CD4-positive, alpha-beta T cell treated with Interleukin-17A for 4 hours (primary cell): ENCODE results near the gene NR1I3.

Source experiments
- DNase-seq: peaks from one replicate; pipeline ENCODE4 v3.0.0-alpha.2; 2020; ENCODE audit warnings: mixed read lengths

Gene NR1I3

GRCh38 chr1:161193561-161194235, 44.3 kb downstream of the NR1I3 start:
- no peak for DNase-seq

- DNase-seq, result peak; percentile 80
Observed at GRCh38 chr1:161192476-161193465, 45.2 kb downstream of the NR1I3 start.

- no peak for DNase-seq
Observed at GRCh38 chr1:161191971-161192370, 46.0 kb downstream of the NR1I3 start.

- DNase-seq, result no peak
Observed at GRCh38 chr1:161190962-161191521, 47.0 kb downstream of the NR1I3 start.

- no peak for DNase-seq
Observed at GRCh38 chr1:161189036-161189435, 49.0 kb downstream of the NR1I3 start.

GRCh38 chr1:161188381-161188780, 49.6 kb downstream of the NR1I3 start:
- no peak for DNase-seq

GRCh38 chr1:161187311-161187710, 50.7 kb downstream of the NR1I3 start:
- peak; percentile 46 for DNase-seq

- peak; percentile 26 for DNase-seq
Observed at GRCh38 chr1:161185732-161186311, 52.2 kb downstream of the NR1I3 start.

- DNase-seq, result peak; percentile 84
Observed at GRCh38 chr1:161185282-161185682, 52.7 kb downstream of the NR1I3 start.

- DNase-seq, result peak; percentile 77
Observed at GRCh38 chr1:161182214-161182613, 55.8 kb downstream of the NR1I3 start.

- peak; percentile 45 for DNase-seq
Observed at GRCh38 chr1:161180639-161181038, 57.4 kb downstream of the NR1I3 start.

- DNase-seq, result no peak
Observed at GRCh38 chr1:161179698-161180097, 58.3 kb downstream of the NR1I3 start.
